Activated CD8-positive, alpha-beta T cell treated with anti-CD3 and anti-CD28 coated beads for 36 hours (primary cell): Measurements from ENCODE around the gene SZT2. TPM values are rescaled to one million over a fixed set of nuclear protein-coding genes. Genes with fewer than 3 reads are reported as not detected.

Experiments used
- ATAC-seq: fragments of 200-7000 bp; cut with Tn5 transposase; one replicate; pipeline ENCODE4 v1.10.0; 2021; ENCODE audit warnings: mild to moderate bottlenecking, moderate library complexity
- CTCF ChIA-PET: fragments of 350-600 bp; sonication (Branson Sonifier 250); formaldehyde crosslinking; loops from one replicate; lab custom pipeline; 2021; ENCODE audit warnings: antibody characterized with exemption; lab: Charles Lee
- POLR2A ChIA-PET: fragments of 350-600 bp; sonication (Branson Sonifier 250); formaldehyde crosslinking; loops from one replicate; lab custom pipeline; 2021; ENCODE audit warnings: antibody characterized with exemption; lab: Charles Lee
- DNase-seq: peaks from one replicate; pipeline ENCODE4 v3.0.0-alpha.2; 2020
- H3K27ac Mint-ChIP-seq: one replicate; pipeline ENCODE4 v1.8.0; 2021; ENCODE audit warnings: mild to moderate bottlenecking, mixed read lengths
- H3K27me3 Mint-ChIP-seq: one replicate; pipeline ENCODE4 v1.8.0; 2021; ENCODE audit warnings: mixed read lengths
- H3K36me3 Mint-ChIP-seq: one replicate; pipeline ENCODE4 v1.8.0; 2021; ENCODE audit warnings: low read depth, mixed read lengths
- H3K4me1 Mint-ChIP-seq: one replicate; pipeline ENCODE4 v1.8.0; 2021; ENCODE audit warnings: low read depth, mixed read lengths
- H3K4me3 Mint-ChIP-seq: one replicate; pipeline ENCODE4 v1.8.0; 2021; ENCODE audit warnings: mild to moderate bottlenecking, moderate library complexity, mixed read lengths
- H3K9me3 Mint-ChIP-seq: one replicate; pipeline ENCODE4 v1.8.0; 2021; ENCODE audit warnings: mixed read lengths
- intact Hi-C: fragments of 100-400 bp; cut with micrococcal nuclease; formaldehyde crosslinking; loops from one replicate; pipeline ENCODE4 v1.10.0; 2022
- total RNA-seq, 2 experiments: library from RNA; stranded (reverse); gene quantifications; one replicate each; pipeline ENCODE4 v1.2.3, GENCODE V29; 2021
- TF ChIP-seq, protein P1 (sequence below): fragments of 200-600 bp; IDR thresholded peaks from one replicate; pipeline ENCODE4 v1.8.0; 2022; ENCODE audit warnings: antibody characterized with exemption, mild to moderate bottlenecking

Gene SZT2
- total RNA-seq, 2 experiments from 2014 or later: 30.1 to 33.3 TPM

GRCh38 chr1:43464681-43465504 lies 75.2 kb downstream of the SZT2 start:
- intact Hi-C loops: no loop called here
- no peaks in the 10 kb centered on the region for H3K36me3 Mint-ChIP-seq
- H3K4me1 Mint-ChIP-seq: peaks cover 9% of the 10 kb centered on the region
- H3K27ac Mint-ChIP-seq: no peak overlapping the region
- ATAC-seq (no peak), DNase-seq (no peak)
- CTCF ChIA-PET: no interaction called here
- no peak overlapping the region for H3K4me3 Mint-ChIP-seq
- peaks cover 1% of the 10 kb centered on the region for H3K9me3 Mint-ChIP-seq
- POLR2A ChIA-PET: interaction anchor here (0.6 kb wide), 1 partner anchor 1892 kb away, joined by 3 read pairs; no protein-coding TSS in a partner anchor
- TF ChIP-seq, protein P1, sequence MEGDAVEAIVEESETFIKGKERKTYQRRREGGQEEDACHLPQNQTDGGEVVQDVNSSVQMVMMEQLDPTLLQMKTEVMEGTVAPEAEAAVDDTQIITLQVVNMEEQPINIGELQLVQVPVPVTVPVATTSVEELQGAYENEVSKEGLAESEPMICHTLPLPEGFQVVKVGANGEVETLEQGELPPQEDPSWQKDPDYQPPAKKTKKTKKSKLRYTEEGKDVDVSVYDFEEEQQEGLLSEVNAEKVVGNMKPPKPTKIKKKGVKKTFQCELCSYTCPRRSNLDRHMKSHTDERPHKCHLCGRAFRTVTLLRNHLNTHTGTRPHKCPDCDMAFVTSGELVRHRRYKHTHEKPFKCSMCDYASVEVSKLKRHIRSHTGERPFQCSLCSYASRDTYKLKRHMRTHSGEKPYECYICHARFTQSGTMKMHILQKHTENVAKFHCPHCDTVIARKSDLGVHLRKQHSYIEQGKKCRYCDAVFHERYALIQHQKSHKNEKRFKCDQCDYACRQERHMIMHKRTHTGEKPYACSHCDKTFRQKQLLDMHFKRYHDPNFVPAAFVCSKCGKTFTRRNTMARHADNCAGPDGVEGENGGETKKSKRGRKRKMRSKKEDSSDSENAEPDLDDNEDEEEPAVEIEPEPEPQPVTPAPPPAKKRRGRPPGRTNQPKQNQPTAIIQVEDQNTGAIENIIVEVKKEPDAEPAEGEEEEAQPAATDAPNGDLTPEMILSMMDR: no peak
- no peaks in the 10 kb centered on the region for H3K27me3 Mint-ChIP-seq

DNA sequence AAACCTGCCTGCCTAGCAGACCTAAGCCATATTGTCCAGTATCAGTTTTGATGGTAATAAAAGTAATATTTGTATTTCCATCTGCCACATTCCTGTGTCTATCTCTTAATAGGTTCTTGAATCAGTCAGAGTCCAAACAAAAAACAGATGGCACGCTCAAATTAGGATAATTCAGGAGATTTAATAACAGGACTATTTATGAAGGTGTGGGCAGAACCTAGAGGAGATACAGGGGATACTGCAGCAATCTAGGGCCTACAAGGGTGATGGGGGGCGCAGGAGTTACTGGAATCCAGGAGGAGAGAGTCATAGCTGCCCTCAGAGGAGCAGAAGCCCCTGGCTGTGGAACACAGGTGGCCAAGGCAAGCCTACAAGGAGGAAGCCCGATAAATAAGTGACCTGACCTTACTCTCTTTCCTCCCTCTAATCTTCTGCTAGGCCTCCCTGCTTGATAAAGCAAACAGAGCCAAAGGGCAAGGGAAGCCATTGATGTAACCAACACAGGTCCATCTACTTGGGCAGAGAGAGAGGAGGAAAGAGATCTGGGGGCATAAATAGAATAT lies 75.9 kb downstream of the SZT2 start:
- H3K9me3 Mint-ChIP-seq: peaks cover 1% of the 10 kb centered on the region
- peaks cover 9% of the 10 kb centered on the region for H3K4me1 Mint-ChIP-seq
- H3K27ac Mint-ChIP-seq: no peak overlapping the region
- DNase-seq (no peak), ATAC-seq (no peak)
- ChIA-PET POLR2A (no interaction called here), CTCF (no interaction called here)
- no peaks in the 10 kb centered on the region for H3K27me3 Mint-ChIP-seq
- TF ChIP-seq, protein P1: no peak
- H3K4me3 Mint-ChIP-seq: no peak overlapping the region
- intact Hi-C loops: no loop called here
- H3K36me3 Mint-ChIP-seq: no peaks in the 10 kb centered on the region

- intact Hi-C loops: no loop called here
- Mint-ChIP-seq H3K27me3 (no peaks in the 10 kb centered on the region), H3K9me3 (no peaks in the 10 kb centered on the region), H3K27ac (no peak overlapping the region), H3K36me3 (no peaks in the 10 kb centered on the region), H3K4me3 (no peak overlapping the region), H3K4me1 (peaks cover 9% of the 10 kb centered on the region)
- POLR2A ChIA-PET: interaction anchor here (0.6 to 0.8 kb wide), 3 partner anchors 12 to 537 kb away, joined by 3 read pairs; partner anchors contain the start of gene HYI
- CTCF ChIA-PET: no interaction called here
- TF ChIP-seq, protein P1: no peak
- no peak for ATAC-seq
- DNase-seq: peak; percentile 42
Measured at GRCh38 chr1:43466403-43466802, 76.7 kb downstream of the SZT2 start.

GRCh38 chr1:43468414-43468813 lies 78.7 kb downstream of the SZT2 start:
- intact Hi-C loops: no loop called here
- ATAC-seq (no peak), DNase-seq (no peak)
- no peaks in the 10 kb centered on the region for H3K36me3 Mint-ChIP-seq
- no peaks in the 10 kb centered on the region for H3K27me3 Mint-ChIP-seq
- ChIA-PET CTCF (interaction anchor here (1.1 kb wide), 1 partner anchor 10 kb away, joined by 3 read pairs; no protein-coding TSS in a partner anchor), POLR2A (interaction anchor here (0.6 to 1.1 kb wide), 4 partner anchors 13 to 184 kb away, joined by 3 to 5 read pairs (median 3); partner anchors contain the start of gene HYI)
- no peak overlapping the region for H3K4me3 Mint-ChIP-seq
- no peak overlapping the region for H3K27ac Mint-ChIP-seq
- TF ChIP-seq, protein P1: no peak
- H3K9me3 Mint-ChIP-seq: no peaks in the 10 kb centered on the region
- H3K4me1 Mint-ChIP-seq: peaks cover 9% of the 10 kb centered on the region

- CTCF ChIA-PET: no interaction called here
- intact Hi-C loops: no loop called here
- Mint-ChIP-seq H3K27ac (no peak overlapping the region), H3K36me3 (no peaks in the 10 kb centered on the region), H3K27me3 (no peaks in the 10 kb centered on the region), H3K4me1 (peaks cover 9% of the 10 kb centered on the region), H3K4me3 (no peak overlapping the region), H3K9me3 (no peaks in the 10 kb centered on the region)
- POLR2A ChIA-PET: no interaction called here
- DNase-seq (no peak), ATAC-seq (no peak)
- TF ChIP-seq, protein P1: no peak
Measured at GRCh38 chr1:43469932-43470331, 80.2 kb downstream of the SZT2 start.
